Measurements from ENCODE around the gene PCID2. TPM values are rescaled to one million over a fixed set of nuclear protein-coding genes. Genes with fewer than 3 reads are reported as not detected.
A peak's percentile ranks its signal among the peaks of the same experiment; 100 is the strongest.
"Not testable (repeated sequence)": the region's sequence is repeated elsewhere in the genome, so short reads cannot be mapped to it uniquely, and the experiment has no call there.

PCID2 gene
- total and polyA plus RNA-seq, 5 donors from 2014 or later: 46.8 to 95.4 (median 82.1) TPM

DNA sequence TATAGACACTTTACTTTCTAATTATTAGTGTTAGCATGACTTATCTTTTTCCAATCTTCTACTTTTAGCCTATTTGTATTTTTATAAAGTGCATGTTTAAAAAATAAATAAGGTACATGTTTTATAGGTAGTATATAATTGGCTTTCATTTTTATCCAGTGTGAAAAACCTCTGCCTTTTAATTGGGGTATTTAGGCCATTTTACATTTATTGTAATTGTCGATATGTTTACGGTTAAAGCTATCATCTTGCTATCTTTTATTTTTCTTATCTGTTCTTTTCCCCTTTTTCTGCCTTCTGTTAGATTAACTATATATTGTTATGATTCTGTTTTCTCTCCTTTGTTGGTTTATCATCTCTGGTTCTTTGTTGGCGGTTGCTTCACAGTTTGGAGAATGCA is 40.9 kb downstream of the PCID2 start:
- Mint-ChIP-seq H3K27me3 (no peaks in the 10 kb centered on the region), H3K36me3 (peaks cover 22% of the 10 kb centered on the region), H3K27ac (no peak overlapping the region), H3K4me3 (no peak overlapping the region), H3K4me1 (peaks cover 0 to 29% (median 16%) of the 10 kb centered on the region in 4 donors), H3K9me3 (peaks cover 0 to 7% (median 0%) of the 10 kb centered on the region in 7 donors)
- Histone ChIP-seq H3K9me3 (ENCODE audit: control insufficient read depth in 2 of 2, low read length in 2 of 2) (peaks cover 0 to 1% of the 10 kb centered on the region in 2 experiments), H3K36me3 (ENCODE audit: control insufficient read depth, insufficient read depth, low read length) (peaks cover 2% of the 10 kb centered on the region), H3K4me1 (ENCODE audit: control insufficient read depth, insufficient read depth, low read length, poor library complexity, severe bottlenecking) (peaks cover 7% of the 10 kb centered on the region), H3K27me3 (ENCODE audit: control insufficient read depth, insufficient read depth, low read length) (no peaks in the 10 kb centered on the region), H3K27ac (ENCODE audit: insufficient read depth, low read length, poor library complexity, severe bottlenecking) (no peak overlapping the region), H3K4me3 (ENCODE audit: low read depth, low read length) (no peak overlapping the region)
- ATAC-seq (ENCODE audit: low read depth in 2 of 2) (no peak), DNase-seq (no peak)

DNA sequence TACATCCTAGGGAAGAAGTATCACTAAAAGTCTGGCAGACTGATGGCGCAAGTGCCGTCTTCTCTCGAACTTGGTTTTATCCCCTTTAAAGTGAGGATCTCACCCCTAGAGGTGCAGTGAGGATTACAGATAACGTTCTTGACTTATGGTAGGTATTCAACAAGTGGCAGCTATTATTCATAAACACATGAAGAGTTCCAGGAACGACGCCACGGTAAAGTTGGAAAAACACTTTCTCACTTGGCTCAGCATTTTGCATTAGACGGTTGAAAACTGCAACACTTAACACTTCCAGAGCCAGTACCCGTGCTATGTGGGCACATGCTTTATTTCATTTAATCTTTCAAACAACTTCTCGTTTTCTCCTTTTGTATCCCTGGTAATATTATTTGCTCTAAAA is 41.3 kb downstream of the PCID2 start:
- no peak for ATAC-seq (ENCODE audit: low read depth in 2 of 2)
- Mint-ChIP-seq H3K36me3 (peaks cover 22% of the 10 kb centered on the region), H3K4me1 (peaks cover 0 to 29% (median 16%) of the 10 kb centered on the region in 4 donors)

DNA sequence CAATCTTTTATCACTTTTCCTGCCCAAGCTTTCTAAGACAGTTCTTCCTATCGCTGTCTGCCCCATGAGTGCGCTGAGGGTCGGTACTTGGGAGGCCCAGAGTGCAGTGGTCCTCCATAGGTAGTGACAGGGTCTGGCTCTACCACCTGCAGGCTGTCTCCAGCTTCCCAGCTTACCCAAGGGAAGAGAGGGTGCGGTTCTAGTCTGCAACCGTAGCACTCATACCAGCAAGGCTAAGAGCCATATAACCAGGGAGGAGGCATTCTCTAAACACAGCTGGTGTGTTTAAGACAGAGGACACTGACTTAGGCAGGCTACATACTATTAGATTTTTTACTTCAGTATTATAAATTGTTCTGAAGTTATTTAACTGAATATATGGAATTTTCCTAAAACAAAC is 41.8 kb downstream of the PCID2 start:
- ATAC-seq (ENCODE audit: low read depth in 2 of 2): no peak

More for the DNA sequence above, 41.3 kb downstream of the PCID2 start:
- peaks cover 2% of the 10 kb centered on the region for H3K36me3 ChIP-seq (ENCODE audit: control insufficient read depth, insufficient read depth, low read length)
- no peaks in the 10 kb centered on the region for H3K27me3 ChIP-seq (ENCODE audit: control insufficient read depth, insufficient read depth, low read length)
- no peaks in the 10 kb centered on the region for H3K27me3 Mint-ChIP-seq
- H3K27ac ChIP-seq (ENCODE audit: insufficient read depth, low read length, poor library complexity, severe bottlenecking): no peak overlapping the region
- H3K9me3 Mint-ChIP-seq: peaks cover 0 to 7% (median 0%) of the 10 kb centered on the region in 7 donors
- H3K4me3 Mint-ChIP-seq: no peak overlapping the region
- H3K4me3 ChIP-seq (ENCODE audit: low read depth, low read length): no peak overlapping the region
- no peak for DNase-seq
- H3K27ac Mint-ChIP-seq: no peak overlapping the region
- H3K4me1 ChIP-seq (ENCODE audit: control insufficient read depth, insufficient read depth, low read length, poor library complexity, severe bottlenecking): peaks cover 7% of the 10 kb centered on the region
- peaks cover 0 to 1% of the 10 kb centered on the region in 2 experiments for H3K9me3 ChIP-seq (ENCODE audit: control insufficient read depth in 2 of 2, low read length in 2 of 2)

DNA sequence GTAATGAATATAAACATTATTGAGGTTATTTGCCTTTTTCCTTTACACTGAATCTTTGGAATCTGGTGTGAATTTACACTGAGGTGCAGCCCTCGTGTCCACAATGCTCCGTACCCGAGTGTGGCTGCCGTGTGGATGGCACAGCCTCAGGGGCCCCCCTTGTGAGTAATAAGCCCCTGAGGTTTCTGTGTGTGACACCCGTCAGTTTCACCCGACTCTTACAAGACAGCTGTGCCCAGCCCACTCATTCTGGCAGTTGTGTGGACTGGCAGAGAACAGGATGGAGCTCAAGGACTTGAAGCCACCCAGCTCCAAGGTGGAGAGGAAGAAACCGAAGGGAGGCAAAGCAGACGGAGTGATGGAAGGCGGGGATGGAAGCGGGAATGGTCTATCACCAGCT is 42.2 kb downstream of the PCID2 start:
- H3K4me1 ChIP-seq (ENCODE audit: control insufficient read depth, insufficient read depth, low read length, poor library complexity, severe bottlenecking): peaks cover 11% of the 10 kb centered on the region
- Mint-ChIP-seq H3K27me3 (no peaks in the 10 kb centered on the region), H3K4me3 (no peak overlapping the region), H3K27ac (peak overlapping the region in 2 of 3 donors; percentile 12 to 57), H3K4me1 (peaks cover 2 to 29% (median 16%) of the 10 kb centered on the region in 4 donors), H3K36me3 (peaks cover 22% of the 10 kb centered on the region), H3K9me3 (peaks cover 0 to 7% (median 0%) of the 10 kb centered on the region in 7 donors)
- ATAC-seq (ENCODE audit: low read depth in 2 of 2) (no peak), DNase-seq (no peak)
- no peak overlapping the region for H3K27ac ChIP-seq (ENCODE audit: insufficient read depth, low read length, poor library complexity, severe bottlenecking)
- no peaks in the 10 kb centered on the region for H3K27me3 ChIP-seq (ENCODE audit: control insufficient read depth, insufficient read depth, low read length)
- peaks cover 0 to 1% of the 10 kb centered on the region in 2 experiments for H3K9me3 ChIP-seq (ENCODE audit: control insufficient read depth in 2 of 2, low read length in 2 of 2)
- peaks cover 2% of the 10 kb centered on the region for H3K36me3 ChIP-seq (ENCODE audit: control insufficient read depth, insufficient read depth, low read length)
- H3K4me3 ChIP-seq (ENCODE audit: low read depth, low read length): no peak overlapping the region

More for the DNA sequence above, 41.8 kb downstream of the PCID2 start:
- H3K9me3 Mint-ChIP-seq: peaks cover 0 to 7% (median 0%) of the 10 kb centered on the region in 7 donors
- H3K4me3 Mint-ChIP-seq: no peak overlapping the region
- H3K9me3 ChIP-seq (ENCODE audit: control insufficient read depth in 2 of 2, low read length in 2 of 2): peaks cover 0 to 1% of the 10 kb centered on the region in 2 experiments
- no peaks in the 10 kb centered on the region for H3K27me3 Mint-ChIP-seq
- H3K36me3 Mint-ChIP-seq: peaks cover 22% of the 10 kb centered on the region
- no peaks in the 10 kb centered on the region for H3K27me3 ChIP-seq (ENCODE audit: control insufficient read depth, insufficient read depth, low read length)
- H3K36me3 ChIP-seq (ENCODE audit: control insufficient read depth, insufficient read depth, low read length): peaks cover 2% of the 10 kb centered on the region
- H3K4me1 ChIP-seq (ENCODE audit: control insufficient read depth, insufficient read depth, low read length, poor library complexity, severe bottlenecking): peaks cover 7% of the 10 kb centered on the region
- no peak for DNase-seq
- no peak overlapping the region for H3K27ac Mint-ChIP-seq
- no peak overlapping the region for H3K27ac ChIP-seq (ENCODE audit: insufficient read depth, low read length, poor library complexity, severe bottlenecking)
- H3K4me1 Mint-ChIP-seq: peaks cover 0 to 29% (median 16%) of the 10 kb centered on the region in 4 donors
- no peak overlapping the region for H3K4me3 ChIP-seq (ENCODE audit: low read depth, low read length)

DNA sequence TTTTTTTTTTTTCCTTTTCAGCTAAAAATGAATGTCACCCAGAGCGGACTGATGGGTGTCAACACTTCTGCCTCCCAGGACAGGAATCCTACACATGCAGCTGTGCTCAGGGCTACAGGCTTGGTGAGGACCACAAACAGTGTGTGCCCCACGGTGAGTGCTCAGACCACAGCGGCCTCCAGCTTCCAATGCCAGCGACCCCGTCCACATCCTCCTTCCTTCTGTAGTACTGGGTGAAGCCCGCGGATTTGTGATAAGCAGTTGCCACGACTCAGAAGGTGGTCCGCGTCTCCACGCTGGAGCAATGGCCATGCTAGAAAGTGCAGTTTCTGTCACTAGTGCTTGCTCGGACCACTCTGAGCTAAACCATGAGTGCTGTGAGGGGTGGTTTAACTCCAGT is 44.0 kb downstream of the PCID2 start:
- DNase-seq (no peak), ATAC-seq (ENCODE audit: low read depth in 2 of 2) (no peak)
- peaks cover 19% of the 10 kb centered on the region for H3K36me3 Mint-ChIP-seq
- H3K9me3 ChIP-seq (ENCODE audit: control insufficient read depth in 2 of 2, low read length in 2 of 2): peaks cover 0 to 1% of the 10 kb centered on the region in 2 experiments
- H3K4me3 Mint-ChIP-seq: peak overlapping the region in 1 of 4 donors; percentile 73
- peak overlapping the region in 2 of 3 donors; percentile 11 to 52 for H3K27ac Mint-ChIP-seq
- H3K27ac ChIP-seq (ENCODE audit: insufficient read depth, low read length, poor library complexity, severe bottlenecking): no peak overlapping the region
- peaks cover 0 to 7% (median 0%) of the 10 kb centered on the region in 7 donors for H3K9me3 Mint-ChIP-seq
- H3K4me3 ChIP-seq (ENCODE audit: low read depth, low read length): no peak overlapping the region
- no peaks in the 10 kb centered on the region for H3K27me3 Mint-ChIP-seq
- peaks cover 4 to 35% (median 18%) of the 10 kb centered on the region in 4 donors for H3K4me1 Mint-ChIP-seq
- peaks cover 13% of the 10 kb centered on the region for H3K4me1 ChIP-seq (ENCODE audit: control insufficient read depth, insufficient read depth, low read length, poor library complexity, severe bottlenecking)
- H3K27me3 ChIP-seq (ENCODE audit: control insufficient read depth, insufficient read depth, low read length): no peaks in the 10 kb centered on the region
- H3K36me3 ChIP-seq (ENCODE audit: control insufficient read depth, insufficient read depth, low read length): no peaks in the 10 kb centered on the region

DNA sequence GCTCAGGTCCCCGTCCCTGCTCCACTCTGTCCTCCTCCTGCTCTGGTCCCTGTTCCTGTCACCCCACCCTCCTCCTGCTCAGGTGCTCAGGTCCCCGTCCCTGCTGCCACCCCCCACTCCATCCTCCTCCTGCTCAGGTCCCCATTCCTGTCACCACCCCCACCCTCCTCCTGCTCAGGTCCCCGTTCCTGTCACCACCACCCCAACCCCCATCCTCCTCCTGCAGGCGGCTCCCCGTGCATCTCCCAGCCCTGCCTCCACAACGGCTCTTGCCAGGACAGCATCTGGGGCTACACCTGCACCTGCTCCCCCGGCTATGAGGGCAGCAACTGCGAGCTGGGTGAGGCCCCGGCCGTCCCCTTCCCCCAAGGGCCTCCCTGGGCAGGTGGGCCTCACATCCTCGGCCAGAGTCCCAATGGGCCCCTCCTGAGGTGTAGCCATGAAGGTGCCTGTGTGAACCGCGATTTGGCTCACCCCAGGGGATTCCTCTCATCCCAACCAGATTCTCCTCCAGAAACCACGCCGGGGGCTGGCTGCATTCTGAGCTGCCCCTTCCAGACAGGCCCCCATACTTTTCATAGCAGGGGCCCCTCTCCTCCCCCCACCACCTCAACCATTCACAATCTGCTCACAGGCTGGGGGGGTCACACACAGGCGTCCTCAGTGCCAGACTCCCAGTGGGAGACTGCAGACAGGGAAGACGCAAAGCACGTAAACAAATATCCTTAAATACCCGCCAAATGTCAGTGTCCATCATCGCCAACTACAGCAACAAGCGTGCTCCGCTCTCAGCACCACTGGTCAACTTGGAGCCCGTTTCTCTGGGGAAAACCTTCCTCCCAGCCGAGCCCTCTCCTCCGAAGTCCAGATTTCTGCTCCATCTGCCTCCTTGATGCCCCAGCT is 45.4 kb downstream of the PCID2 start:
- H3K36me3 ChIP-seq (ENCODE audit: control insufficient read depth, insufficient read depth, low read length): no peaks in the 10 kb centered on the region
- peaks cover 9% of the 10 kb centered on the region for H3K36me3 Mint-ChIP-seq
- H3K27me3 ChIP-seq (ENCODE audit: control insufficient read depth, insufficient read depth, low read length): no peaks in the 10 kb centered on the region
- H3K27ac Mint-ChIP-seq: peak overlapping the region in 2 of 3 donors; percentile 74 to 86
- peaks cover 4 to 36% (median 18%) of the 10 kb centered on the region in 4 donors for H3K4me1 Mint-ChIP-seq
- no peak overlapping the region for H3K4me3 ChIP-seq (ENCODE audit: low read depth, low read length)
- peaks cover 0 to 3% (median 0%) of the 10 kb centered on the region in 7 donors for H3K9me3 Mint-ChIP-seq
- ATAC-seq (ENCODE audit: low read depth in 2 of 2): peak; percentile 13 to 32
- H3K4me1 ChIP-seq (ENCODE audit: control insufficient read depth, insufficient read depth, low read length, poor library complexity, severe bottlenecking): peaks cover 13% of the 10 kb centered on the region
- peaks cover 0 to 1% of the 10 kb centered on the region in 2 experiments for H3K9me3 ChIP-seq (ENCODE audit: control insufficient read depth in 2 of 2, low read length in 2 of 2)
- peak overlapping the region in 3 of 4 donors; percentile 41 to 52 (median 51) for H3K4me3 Mint-ChIP-seq
- H3K27ac ChIP-seq (ENCODE audit: insufficient read depth, low read length, poor library complexity, severe bottlenecking): no peak overlapping the region
- DNase-seq: peak in 2 of 3 donors; percentile 30 to 37
- H3K27me3 Mint-ChIP-seq: no peaks in the 10 kb centered on the region

DNA sequence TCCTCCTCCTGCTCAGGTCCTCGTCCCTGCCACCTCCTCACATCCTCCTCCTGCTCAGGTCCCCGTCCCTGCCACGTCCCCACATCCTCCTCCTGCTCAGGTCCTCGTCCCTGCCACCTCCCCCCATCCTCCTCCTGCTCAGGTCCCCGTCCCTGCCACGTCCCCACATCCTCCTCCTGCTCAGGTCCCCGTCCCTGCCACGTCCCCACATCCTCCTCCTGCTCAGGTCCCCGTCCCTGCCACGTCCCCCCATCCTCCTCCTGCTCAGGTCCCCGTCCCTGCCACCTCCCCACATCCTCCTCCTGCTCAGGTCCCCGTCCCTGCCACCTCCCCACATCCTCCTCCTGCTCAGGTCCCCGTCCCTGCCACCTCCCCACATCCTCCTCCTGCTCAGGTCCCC is 46.5 kb downstream of the PCID2 start:
- H3K27ac ChIP-seq (ENCODE audit: insufficient read depth, low read length, poor library complexity, severe bottlenecking); H3K9me3 ChIP-seq (ENCODE audit: control insufficient read depth in 2 of 2, low read length in 2 of 2); H3K27ac Mint-ChIP-seq; H3K27me3 Mint-ChIP-seq; H3K4me3 ChIP-seq (ENCODE audit: low read depth, low read length); H3K27me3 ChIP-seq (ENCODE audit: control insufficient read depth, insufficient read depth, low read length); H3K9me3 Mint-ChIP-seq; ATAC-seq (ENCODE audit: low read depth in 2 of 2); H3K36me3 ChIP-seq (ENCODE audit: control insufficient read depth, insufficient read depth, low read length); H3K4me3 Mint-ChIP-seq; H3K36me3 Mint-ChIP-seq: not testable (repeated sequence)
- peak in 1 of 3 donors; percentile 22 for DNase-seq
- H3K4me1 ChIP-seq (ENCODE audit: control insufficient read depth, insufficient read depth, low read length, poor library complexity, severe bottlenecking): peaks cover 13% of the 10 kb centered on the region
- peaks cover 0 to 36% (median 18%) of the 10 kb centered on the region in 4 donors for H3K4me1 Mint-ChIP-seq
